Astrocyte of the spinal cord (primary cell): Measurements from ENCODE around the gene VPS29.
A peak's percentile ranks its signal among the peaks of the same experiment; 100 is the strongest.

Source experiments
- DNase-seq: peaks from one replicate; pipeline ENCODE4 v3.0.0; 2011; ENCODE audit warnings: low read depth, low spot score
- H3K4me3 ChIP-seq: 2 replicates; pipeline ENCODE4 v1.5.1; 2011; ENCODE audit warnings: low read depth, mild to moderate bottlenecking, low read length, moderate library complexity
- CTCF ChIP-seq: IDR thresholded peaks from 2 replicates; pipeline ENCODE4 v1.5.1; 2012; ENCODE audit warnings: low read depth, mild to moderate bottlenecking, low read length, inconsistent platforms
- in situ Hi-C: cut with HindIII; loops from 2 replicates; pipeline ENCODE4 v1.10.0; 2017; ENCODE audit warnings: low sequenced_read_pairs

The VPS29 gene

GRCh38 chr12:110537605-110538409, 35.9 kb upstream of the VPS29 start:
- DNase-seq: peak; percentile 56
- TF ChIP-seq CTCF: no peak
- no peak overlapping the region for H3K4me3 ChIP-seq
- in situ Hi-C loops: no loop called here

GRCh38 chr12:110536834-110537604, 35.1 kb upstream of the VPS29 start:
- in situ Hi-C loops: no loop called here
- TF ChIP-seq CTCF: no peak
- DNase-seq: no peak
- H3K4me3 ChIP-seq: no peak overlapping the region

- in situ Hi-C loops: no loop called here
- no peak for DNase-seq
- no peak for TF ChIP-seq CTCF
These were observed 32.9 kb upstream of the VPS29 start for GRCh38 chr12:110534811-110535210.

GRCh38 chr12:110533607-110534006, 31.7 kb upstream of the VPS29 start:
- H3K4me3 ChIP-seq: no peak overlapping the region
- in situ Hi-C loops: no loop called here
- TF ChIP-seq CTCF: no peak
- no peak for DNase-seq

More at GRCh38 chr12:110534811-110535210, 32.9 kb upstream of the VPS29 start:
- no peak overlapping the region for H3K4me3 ChIP-seq

GRCh38 chr12:110532644-110533043, 30.7 kb upstream of the VPS29 start:
- in situ Hi-C loops: no loop called here
- no peak for DNase-seq
- TF ChIP-seq CTCF: no peak
- H3K4me3 ChIP-seq: no peak overlapping the region

- DNase-seq: peak; percentile 77
- in situ Hi-C loops: no loop called here
- H3K4me3 ChIP-seq: no peak overlapping the region
- TF ChIP-seq CTCF: no peak
These were observed 29.9 kb upstream of the VPS29 start for GRCh38 chr12:110531741-110532333.
